GM19468 (cell line): ENCODE results near the gene ZNF335.

Experiments
- ATAC-seq: cut with Tn5 transposase; IDR thresholded peaks from one replicate; pipeline ENCODE4 v1.9.1; 2021; ENCODE audit warnings: mild to moderate bottlenecking, moderate library complexity, moderate number of reproducible peaks; ENCODE audit not compliant: unreplicated experiment; ENCODE audit errors: extremely low read depth

Gene ZNF335, protein sequence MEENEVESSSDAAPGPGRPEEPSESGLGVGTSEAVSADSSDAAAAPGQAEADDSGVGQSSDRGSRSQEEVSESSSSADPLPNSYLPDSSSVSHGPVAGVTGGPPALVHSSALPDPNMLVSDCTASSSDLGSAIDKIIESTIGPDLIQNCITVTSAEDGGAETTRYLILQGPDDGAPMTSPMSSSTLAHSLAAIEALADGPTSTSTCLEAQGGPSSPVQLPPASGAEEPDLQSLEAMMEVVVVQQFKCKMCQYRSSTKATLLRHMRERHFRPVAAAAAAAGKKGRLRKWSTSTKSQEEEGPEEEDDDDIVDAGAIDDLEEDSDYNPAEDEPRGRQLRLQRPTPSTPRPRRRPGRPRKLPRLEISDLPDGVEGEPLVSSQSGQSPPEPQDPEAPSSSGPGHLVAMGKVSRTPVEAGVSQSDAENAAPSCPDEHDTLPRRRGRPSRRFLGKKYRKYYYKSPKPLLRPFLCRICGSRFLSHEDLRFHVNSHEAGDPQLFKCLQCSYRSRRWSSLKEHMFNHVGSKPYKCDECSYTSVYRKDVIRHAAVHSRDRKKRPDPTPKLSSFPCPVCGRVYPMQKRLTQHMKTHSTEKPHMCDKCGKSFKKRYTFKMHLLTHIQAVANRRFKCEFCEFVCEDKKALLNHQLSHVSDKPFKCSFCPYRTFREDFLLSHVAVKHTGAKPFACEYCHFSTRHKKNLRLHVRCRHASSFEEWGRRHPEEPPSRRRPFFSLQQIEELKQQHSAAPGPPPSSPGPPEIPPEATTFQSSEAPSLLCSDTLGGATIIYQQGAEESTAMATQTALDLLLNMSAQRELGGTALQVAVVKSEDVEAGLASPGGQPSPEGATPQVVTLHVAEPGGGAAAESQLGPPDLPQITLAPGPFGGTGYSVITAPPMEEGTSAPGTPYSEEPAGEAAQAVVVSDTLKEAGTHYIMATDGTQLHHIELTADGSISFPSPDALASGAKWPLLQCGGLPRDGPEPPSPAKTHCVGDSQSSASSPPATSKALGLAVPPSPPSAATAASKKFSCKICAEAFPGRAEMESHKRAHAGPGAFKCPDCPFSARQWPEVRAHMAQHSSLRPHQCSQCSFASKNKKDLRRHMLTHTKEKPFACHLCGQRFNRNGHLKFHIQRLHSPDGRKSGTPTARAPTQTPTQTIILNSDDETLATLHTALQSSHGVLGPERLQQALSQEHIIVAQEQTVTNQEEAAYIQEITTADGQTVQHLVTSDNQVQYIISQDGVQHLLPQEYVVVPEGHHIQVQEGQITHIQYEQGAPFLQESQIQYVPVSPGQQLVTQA (N-terminal part only)

DNA sequence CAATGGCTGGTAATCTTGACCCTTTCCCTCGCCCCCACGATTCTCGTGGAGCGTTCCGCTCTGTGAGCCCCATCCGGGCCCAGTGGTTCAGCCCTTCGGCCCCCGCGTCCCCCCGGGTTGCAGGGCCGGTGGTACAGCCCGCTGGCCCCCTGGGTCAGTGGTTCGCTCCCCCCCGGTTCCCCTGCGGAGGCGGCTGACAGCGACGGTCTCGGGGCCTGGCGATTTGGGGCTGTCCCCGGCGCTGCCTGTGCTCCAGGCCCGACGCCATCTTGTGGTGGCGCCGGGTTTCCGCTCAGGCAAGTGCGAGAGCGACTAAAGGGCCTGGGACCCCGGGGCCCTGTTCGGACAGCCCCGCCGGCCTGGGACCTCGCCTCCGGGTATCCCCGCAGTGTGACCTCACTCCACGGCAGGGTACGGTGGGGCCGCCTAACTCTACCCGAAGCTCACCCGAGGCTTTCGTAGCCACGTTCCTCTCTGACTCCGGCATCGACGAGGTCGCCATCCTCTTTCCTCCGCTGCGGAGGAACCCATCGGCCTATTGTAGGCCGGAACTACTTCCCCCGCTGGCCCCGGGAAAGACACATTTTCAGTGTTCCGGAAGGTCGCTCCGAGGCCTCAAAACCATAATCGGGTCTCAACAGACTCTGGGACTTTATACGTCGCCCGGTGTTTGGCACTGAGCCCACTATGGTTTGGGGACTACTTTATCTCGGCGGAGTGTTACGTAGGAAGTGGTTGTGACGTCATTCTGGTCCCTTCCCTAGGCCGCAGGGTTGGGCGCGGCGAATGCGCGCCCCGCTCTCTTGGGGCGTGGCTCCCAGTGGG lies at the start of gene ZNF335:
Gene ZNF335, minus strand, starts transcription at position 529 of the 825 bp plus-strand sequence. CDS start 793 bp downstream, outside the sequence.
- ATAC-seq, result peak; percentile 44

DNA sequence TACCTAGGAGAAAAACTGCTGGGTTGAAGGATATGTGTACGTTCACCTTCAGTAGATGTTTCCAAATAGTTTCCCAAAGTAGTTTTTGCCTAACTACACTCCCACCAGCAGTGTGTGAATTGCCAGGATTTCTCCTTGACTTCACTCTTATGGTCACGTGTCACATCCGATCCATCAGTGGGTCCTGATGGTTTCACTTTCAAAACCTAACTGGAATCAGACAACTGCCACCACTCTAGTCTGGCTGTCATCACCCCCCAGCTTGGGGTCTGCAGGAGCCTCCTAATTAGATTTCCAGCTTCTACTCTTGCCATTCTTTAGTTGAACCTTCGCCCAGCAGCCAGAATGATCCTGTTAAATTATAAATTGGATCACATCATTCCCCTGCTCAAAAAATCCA lies 48.6 kb upstream of the ZNF335 start:
- ATAC-seq, result no peak

DNA sequence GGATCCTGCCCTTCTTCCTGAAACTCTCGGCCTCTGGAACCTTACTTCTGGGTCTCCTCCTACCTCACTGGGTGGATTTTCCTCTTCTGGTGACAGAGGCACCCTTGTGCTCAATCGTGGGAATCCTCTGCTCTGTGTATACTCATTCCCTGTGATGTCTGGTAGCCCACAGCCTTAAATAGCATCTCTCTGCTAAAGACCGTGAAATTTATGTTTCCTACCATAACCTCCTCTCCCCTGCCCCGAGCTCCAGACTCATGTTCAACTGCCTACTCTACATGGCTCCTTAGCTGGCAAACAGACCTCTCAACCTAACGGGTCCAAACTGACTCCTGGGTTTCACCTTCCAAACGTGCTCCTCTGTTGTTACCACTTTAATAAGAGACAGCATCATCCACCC lies 46.6 kb upstream of the ZNF335 start:
- ATAC-seq, result no peak

DNA sequence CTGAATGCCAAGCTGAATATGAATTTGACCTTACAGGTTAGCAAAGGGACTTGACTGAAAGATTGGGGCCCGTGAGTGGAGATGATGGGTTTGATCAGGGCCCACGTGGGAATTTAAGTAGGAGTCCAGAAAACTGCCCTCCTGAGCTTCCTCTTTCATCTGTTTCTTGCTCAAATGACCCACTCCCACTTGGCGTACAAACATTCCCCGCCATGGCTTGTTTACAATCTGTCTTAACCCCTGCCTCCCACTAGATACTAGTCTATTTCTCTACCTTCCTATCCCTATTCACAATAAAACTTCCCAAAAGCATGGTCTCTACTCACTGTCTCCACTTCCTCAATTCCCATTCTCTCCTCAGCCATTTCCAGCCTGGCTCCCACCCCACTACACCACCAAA lies 46.1 kb upstream of the ZNF335 start:
- no peak for ATAC-seq

DNA sequence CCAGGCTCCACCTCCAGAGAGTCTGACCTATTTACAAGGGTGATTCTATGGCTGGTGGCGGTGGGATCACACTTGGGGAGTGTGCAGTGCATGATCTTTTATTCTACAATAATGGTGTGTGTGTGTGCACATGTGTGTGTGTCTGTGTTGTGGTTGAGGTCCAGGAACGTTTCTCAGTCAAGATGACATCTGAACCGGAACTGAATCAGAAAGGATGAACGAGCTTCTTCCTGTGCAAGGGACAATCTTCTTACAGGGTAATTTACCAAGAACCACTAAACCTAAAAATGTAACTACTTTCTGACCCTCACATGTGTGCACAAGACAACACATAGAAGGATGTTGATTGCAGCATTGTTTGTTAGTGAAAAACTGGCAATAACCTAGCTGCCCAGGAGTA lies 45.3 kb upstream of the ZNF335 start:
- no peak for ATAC-seq

DNA sequence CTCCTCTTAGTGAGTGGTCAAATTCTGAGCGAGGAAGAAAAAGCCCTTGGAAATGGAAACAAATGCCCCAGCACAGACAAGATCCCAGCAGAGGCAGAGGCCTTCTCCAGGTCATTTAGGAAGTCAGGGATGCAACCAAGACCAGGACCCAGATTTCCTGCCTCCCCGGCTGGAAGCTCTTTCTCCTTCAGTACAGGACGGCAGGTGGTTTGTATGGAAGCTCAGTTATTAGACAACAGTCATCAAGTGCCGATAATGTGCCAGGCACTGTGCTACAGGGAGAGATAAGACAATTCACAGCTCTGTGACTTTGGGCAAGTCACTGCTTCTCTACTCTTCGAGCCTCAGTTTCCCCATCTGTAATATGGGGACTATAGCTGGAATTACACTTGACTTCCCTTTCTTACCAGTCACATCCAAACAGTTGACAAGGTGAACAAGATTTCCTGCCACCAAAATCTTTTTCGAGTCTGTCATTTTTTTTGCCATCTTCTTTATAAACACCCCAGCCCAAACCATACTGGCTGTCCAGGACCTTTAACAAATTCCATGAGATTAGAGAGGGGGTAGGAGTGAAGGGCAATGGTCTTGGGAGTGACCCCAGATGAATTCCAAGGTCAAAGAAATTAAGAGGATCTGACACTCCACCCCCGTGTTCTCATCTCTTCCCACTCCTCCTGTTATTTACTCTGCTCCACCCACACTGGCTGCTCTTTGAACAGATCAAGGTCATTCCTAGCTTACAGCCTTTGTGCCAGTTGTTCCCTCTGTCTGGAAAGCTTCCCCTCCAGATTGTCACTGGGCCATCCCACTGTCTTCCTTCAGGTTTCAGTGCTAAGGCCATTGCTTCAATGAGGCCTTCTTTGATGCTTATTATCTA lies 42.8 kb upstream of the ZNF335 start:
- ATAC-seq, result no peak

DNA sequence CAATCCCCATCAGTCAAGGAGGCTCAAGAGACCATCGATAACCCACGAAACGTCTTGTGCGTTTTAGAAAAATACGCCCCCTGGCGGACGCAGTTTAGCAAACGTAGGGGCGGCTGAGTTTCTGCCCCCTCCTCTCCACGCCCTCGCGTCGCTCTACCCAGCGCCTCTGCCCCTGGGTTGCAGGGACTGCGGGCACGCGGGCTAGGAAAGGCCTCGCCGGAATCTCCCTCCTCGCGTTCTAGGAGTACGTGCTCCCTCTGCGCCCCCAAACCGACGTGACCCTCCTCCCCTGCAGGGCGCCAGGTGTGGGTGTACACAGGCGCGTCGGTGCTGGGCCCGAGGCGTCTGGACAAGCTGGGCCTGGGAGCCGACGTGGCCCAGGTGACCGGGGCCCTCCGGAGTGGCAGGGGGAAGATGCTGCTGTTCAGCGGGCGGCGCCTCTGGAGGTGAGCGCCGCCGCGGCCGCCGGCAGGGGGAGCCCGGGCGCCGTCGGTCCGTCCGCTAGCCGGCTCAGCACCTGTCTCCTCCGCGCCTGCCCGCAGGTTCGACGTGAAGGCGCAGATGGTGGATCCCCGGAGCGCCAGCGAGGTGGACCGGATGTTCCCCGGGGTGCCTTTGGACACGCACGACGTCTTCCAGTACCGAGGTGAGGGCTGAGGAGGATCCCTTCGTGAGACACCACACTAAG lies 42.0 kb upstream of the ZNF335 start:
- no peak for ATAC-seq

DNA sequence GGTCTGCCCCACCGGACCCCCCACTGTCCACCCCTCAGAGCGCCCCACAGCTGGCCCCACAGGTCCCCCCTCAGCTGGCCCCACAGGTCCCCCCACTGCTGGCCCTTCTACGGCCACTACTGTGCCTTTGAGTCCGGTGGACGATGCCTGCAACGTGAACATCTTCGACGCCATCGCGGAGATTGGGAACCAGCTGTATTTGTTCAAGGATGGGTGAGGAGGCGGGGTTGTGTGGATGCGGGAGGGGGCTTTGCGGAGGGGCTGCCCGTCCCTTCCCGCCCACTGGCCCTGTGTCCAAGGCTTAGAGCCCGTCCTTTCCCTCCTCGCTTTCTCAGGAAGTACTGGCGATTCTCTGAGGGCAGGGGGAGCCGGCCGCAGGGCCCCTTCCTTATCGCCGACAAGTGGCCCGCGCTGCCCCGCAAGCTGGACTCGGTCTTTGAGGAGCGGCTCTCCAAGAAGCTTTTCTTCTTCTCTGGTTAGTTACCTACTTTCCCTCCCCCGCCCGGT lies 41.4 kb upstream of the ZNF335 start:
- ATAC-seq, result no peak

DNA sequence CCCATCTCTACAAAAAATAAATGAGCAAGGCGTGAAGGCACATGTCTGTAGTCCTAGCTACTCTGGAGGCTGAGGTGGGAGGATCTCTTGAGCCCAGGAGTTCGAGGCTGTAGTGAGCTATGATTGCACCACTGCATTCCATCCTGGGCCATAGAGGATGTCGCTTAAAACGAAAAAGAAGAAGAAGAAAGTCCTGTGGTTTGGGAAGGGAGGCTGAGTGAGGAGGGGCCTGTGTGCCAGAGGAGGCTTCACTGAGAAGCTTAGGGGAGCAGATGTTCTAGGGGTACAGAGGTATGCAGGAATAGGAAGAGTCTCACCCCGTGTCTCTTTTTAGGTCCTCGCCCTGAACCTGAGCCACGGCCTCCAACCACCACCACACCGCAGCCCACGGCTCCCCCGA lies 40.9 kb upstream of the ZNF335 start:
- no peak for ATAC-seq

DNA sequence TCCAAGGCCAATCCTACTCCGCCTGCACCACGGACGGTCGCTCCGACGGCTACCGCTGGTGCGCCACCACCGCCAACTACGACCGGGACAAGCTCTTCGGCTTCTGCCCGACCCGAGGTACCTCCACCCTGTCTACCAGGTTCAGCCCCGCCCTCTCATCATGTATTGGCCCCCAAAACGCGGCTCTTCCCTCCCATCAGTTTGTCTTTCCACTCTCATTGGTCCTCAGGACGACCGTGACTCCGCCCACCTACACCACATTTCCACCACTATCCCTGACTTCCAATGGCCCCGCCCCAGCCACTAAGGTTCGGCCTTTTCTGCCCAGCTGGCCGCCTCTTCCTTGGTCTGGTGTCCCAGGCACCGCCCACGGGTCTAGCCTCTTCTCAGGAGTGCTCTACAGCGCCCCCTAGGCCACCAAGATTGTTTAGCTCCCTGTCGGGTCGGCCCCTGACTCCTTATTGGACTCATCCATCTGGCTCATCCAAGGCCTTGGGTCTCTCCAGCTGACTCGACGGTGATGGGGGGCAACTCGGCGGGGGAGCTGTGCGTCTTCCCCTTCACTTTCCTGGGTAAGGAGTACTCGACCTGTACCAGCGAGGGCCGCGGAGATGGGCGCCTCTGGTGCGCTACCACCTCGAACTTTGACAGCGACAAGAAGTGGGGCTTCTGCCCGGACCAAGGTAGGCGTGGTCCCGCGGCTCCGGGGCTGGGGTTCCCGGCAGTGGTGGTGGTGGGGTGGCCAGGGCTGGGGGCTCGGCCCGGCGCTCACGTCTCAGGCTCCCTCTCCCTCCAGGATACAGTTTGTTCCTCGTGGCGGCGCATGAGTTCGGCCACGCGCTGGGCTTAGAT lies 39.9 kb upstream of the ZNF335 start:
- no peak for ATAC-seq

DNA sequence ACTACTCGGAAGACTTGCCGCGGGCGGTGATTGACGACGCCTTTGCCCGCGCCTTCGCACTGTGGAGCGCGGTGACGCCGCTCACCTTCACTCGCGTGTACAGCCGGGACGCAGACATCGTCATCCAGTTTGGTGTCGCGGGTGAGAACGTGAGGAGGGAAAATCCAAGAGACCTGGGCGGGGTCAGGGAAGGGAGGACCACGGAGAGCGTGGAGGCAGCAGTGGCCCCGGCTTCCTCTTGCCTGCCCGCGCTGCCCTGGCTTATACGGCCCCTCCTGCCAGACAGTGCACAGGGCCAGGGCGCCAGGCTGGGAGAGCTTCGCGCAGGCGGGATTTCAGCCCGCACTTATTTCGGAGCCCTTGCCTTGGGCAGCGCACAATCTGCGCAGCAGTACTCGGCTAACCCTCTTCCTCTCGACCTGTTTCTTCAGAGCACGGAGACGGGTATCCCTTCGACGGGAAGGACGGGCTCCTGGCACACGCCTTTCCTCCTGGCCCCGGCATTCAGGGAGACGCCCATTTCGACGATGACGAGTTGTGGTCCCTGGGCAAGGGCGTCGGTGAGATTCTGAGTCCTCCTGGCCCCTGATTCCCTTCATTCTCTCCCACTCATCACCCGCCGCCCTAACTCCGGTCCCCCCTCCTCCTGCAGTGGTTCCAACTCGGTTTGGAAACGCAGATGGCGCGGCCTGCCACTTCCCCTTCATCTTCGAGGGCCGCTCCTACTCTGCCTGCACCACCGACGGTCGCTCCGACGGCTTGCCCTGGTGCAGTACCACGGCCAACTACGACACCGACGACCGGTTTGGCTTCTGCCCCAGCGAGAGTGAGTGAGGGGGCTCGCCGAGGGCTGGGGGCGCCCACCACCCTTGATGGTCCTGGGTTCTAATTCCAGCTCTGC lies 38.7 kb upstream of the ZNF335 start:
- ATAC-seq, result no peak

DNA sequence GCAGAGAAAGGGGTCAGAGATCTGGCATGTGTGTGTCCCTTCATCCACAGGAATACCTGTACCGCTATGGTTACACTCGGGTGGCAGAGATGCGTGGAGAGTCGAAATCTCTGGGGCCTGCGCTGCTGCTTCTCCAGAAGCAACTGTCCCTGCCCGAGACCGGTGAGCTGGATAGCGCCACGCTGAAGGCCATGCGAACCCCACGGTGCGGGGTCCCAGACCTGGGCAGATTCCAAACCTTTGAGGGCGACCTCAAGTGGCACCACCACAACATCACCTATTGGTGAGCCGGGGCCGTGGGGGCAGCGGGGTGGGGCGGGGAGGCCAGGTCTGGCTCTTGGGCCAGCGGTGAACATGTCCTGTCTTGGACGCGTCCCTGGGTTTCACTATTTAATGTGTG lies 37.8 kb upstream of the ZNF335 start:
- ATAC-seq, result no peak

DNA sequence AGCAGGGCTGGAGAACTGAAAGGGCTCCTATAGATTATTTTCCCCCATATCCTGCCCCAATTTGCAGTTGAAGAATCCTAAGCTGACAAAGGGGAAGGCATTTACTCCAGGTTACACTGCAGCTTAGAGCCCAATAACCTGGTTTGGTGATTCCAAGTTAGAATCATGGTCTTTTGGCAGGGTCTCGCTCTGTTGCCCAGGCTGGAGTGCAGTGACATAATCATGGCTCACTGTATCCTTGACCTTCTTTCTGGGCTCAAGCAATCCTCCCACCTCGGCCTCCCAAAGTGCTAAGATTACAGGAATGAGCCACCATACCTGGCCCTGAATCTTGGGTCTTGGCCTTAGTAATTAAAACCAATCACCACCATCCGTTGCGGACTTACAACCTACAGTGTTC lies 35.7 kb upstream of the ZNF335 start:
- ATAC-seq, result no peak

DNA sequence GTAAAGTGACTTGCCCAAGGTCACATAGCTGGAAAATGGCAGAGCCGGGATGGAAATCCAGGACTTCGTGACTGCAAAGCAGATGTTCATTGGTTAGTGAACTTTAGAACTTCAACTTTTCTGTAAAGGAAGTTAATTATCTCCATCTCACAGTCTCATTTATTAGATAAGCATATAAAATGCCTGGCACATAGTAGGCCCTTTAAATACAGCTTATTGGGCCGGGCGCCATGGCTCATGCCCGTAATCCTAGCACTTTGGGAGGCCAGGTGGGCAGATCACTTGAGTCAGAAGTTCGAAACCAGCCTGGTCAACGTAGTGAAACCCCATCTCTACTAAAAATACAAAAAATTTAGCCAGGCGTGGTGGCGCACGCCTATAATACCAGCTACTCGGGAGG lies 35.0 kb upstream of the ZNF335 start:
- ATAC-seq, result no peak

DNA sequence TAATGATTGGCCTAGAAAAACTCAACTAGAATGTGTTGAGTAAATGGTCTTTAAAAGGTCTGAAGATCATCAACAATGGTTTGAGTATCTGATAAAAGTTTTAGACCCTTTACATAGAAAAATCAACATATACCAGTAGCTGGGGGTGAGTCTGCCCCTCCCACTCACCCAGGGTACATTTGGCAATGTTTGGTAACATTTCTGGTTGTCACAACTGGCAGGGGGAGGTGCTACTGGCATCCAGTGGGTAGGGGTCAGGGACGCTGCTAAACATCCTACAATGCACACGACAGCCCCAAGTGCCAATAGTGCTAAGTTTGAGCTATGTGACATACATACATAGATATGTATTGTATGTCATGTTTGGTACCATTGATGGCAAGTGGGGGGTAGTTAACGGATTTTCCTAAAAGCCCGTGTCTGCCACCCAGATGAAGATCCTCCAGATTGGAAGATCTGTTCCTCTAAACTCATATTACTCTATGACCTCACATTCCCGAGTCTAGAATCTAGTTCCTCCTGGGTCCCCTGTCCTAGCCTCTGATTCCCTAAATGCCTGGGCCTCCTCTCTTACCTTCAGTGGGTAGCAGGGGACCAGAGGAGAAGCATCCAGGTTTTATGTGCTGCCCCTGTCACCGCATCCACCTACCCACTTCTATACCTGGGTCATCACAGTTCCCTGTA lies 34.2 kb upstream of the ZNF335 start:
- no peak for ATAC-seq
